Mesendoderm (in vitro differentiated cells): ENCODE results near the gene SMIM1.

Source experiments
- DNase-seq: peaks from one replicate; pipeline ENCODE4 v3.0.0; 2013
- H2AK5ac ChIP-seq: 2 replicates; pipeline ENCODE4 v1.6.1; 2013; ENCODE audit warnings: low read length, inconsistent platforms
- H2BK120ac ChIP-seq: 2 replicates; pipeline ENCODE4 v1.6.1; 2013; ENCODE audit warnings: low read depth, mild to moderate bottlenecking, low read length, moderate library complexity, mixed read lengths
- H2BK15ac ChIP-seq: replicated peaks from 2 replicates; pipeline ENCODE4 v1.6.1; 2013; ENCODE audit warnings: low read depth, mild to moderate bottlenecking, moderate library complexity
- H2BK5ac ChIP-seq: 2 replicates; pipeline ENCODE4 v1.6.1; 2013; ENCODE audit warnings: low read length, inconsistent platforms
- H3K18ac ChIP-seq: 2 replicates; pipeline ENCODE4 v1.6.1; 2013; ENCODE audit warnings: mild to moderate bottlenecking, low read length, mixed read lengths
- H3K23ac ChIP-seq: one replicate; pipeline ENCODE4 v1.6.1; 2013; ENCODE audit warnings: low read length
- H3K27ac ChIP-seq: 2 replicates; pipeline ENCODE4 v1.5.1; 2013; ENCODE audit warnings: low read depth, mild to moderate bottlenecking, inconsistent platforms, low read length, moderate library complexity
- H3K27me3 ChIP-seq: 2 replicates; pipeline ENCODE4 v1.6.1; 2013; ENCODE audit warnings: low read length, control low read depth, mild to moderate bottlenecking, inconsistent platforms; ENCODE audit not compliant: insufficient read depth, poor library complexity
- H3K36me3 ChIP-seq: 2 replicates; pipeline ENCODE4 v1.6.1; 2013; ENCODE audit warnings: low read length, inconsistent platforms; ENCODE audit not compliant: control insufficient read depth, insufficient read depth
- H3K4ac ChIP-seq: one replicate; pipeline ENCODE4 v1.6.1; 2013; ENCODE audit warnings: low read depth, mild to moderate bottlenecking, low read length, moderate library complexity
- H3K4me1 ChIP-seq: 2 replicates; pipeline ENCODE4 v1.6.1; 2013; ENCODE audit warnings: low read depth, low read length, inconsistent platforms; ENCODE audit not compliant: control insufficient read depth
- H3K4me2 ChIP-seq: 2 replicates; pipeline ENCODE4 v1.6.1; 2013; ENCODE audit warnings: low read length
- H3K4me3 ChIP-seq: 2 replicates; pipeline ENCODE4 v1.5.1; 2013; ENCODE audit warnings: mild to moderate bottlenecking, low read length
- H3K56ac ChIP-seq: one replicate; pipeline ENCODE4 v1.6.1; 2013; ENCODE audit warnings: low read length
- H3K79me1 ChIP-seq: 2 replicates; pipeline ENCODE4 v1.6.1; 2013; ENCODE audit warnings: low read length, inconsistent platforms
- H3K79me2 ChIP-seq: 2 replicates; pipeline ENCODE4 v1.6.1; 2013; ENCODE audit warnings: mild to moderate bottlenecking, low read length; ENCODE audit not compliant: control insufficient read depth, insufficient read depth
- H3K9ac ChIP-seq: 2 replicates; pipeline ENCODE4 v1.6.1; 2013; ENCODE audit warnings: low read length, inconsistent platforms
- H4K5ac ChIP-seq: one replicate; pipeline ENCODE4 v1.6.1; 2013; ENCODE audit warnings: low read length
- H4K8ac ChIP-seq: one replicate; pipeline ENCODE4 v1.6.1; 2013; ENCODE audit warnings: low read depth, mild to moderate bottlenecking, control low read depth, low read length, moderate library complexity
- WGBS: extraction: QIAGEN DNeasy Blood & Tissue Kit; methylation state at CpG from one replicate; pipeline ENCODE4 v1.1.7; 2013; ENCODE audit warnings: low lambda C conversion rate, missing lambda C conversion rate; ENCODE audit not compliant: insufficient coverage; ENCODE audit errors: extremely low coverage; 5-methylcytosine and 5-hydroxymethylcytosine counted together

Gene SMIM1

DNA sequence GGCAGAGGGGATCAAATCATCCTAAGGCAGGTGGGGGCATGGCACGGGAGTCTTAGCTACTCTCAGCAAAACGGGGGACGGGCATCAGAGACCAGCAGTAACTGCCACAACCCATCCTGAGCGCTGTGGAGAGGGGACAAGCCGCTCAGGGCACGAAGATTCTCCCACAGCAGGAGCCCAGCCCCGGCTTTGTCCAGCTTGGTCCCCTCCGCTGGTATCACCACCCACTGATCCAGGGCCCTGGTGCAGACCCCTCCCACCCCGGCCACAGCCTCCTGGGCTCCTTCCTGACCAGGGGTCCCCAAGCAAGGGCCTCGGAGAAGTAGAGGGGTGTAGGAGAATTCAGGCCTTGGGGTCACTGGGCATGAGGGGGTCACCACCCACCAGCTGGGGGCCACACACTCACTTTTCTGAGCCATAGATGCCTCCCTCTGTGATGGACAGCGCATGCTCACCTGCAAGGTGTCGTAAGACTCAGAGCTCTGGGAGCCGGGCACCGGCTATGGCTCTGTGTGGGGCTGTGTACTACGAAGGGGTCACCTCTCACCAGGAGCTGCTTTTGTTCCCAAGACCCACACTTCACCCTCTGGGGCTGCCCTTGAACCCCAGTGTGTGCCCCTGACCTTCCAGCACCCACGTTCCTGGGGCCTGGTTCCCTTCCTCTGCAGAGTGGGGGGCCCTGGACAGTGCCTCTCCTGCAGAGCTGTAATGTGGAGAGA is 2.3 kb upstream of the SMIM1 start:
- Histone ChIP-seq H3K79me1 (no peaks in the 10 kb centered on the region), H3K56ac (no peak overlapping the region), H4K8ac (no peak overlapping the region), H3K9ac (no peak overlapping the region), H3K36me3 (no peaks in the 10 kb centered on the region), H3K4ac (no peak overlapping the region), H3K27ac (no peak overlapping the region), H3K79me2 (no peaks in the 10 kb centered on the region), H3K4me1 (no peaks in the 10 kb centered on the region), H3K4me3 (no peak overlapping the region), H3K18ac (no peak overlapping the region), H2BK120ac (no peak overlapping the region), H3K27me3 (no peaks in the 10 kb centered on the region), H4K5ac (no peak overlapping the region), H3K23ac (no peak overlapping the region), H2BK5ac (no peak overlapping the region), H2AK5ac (no peak overlapping the region), H2BK15ac (no peak overlapping the region), H3K4me2 (no peak overlapping the region)
- no peak for DNase-seq
- no CpG with 5 or more reads among the region's 16 CpGs for whole genome bisulfite sequencing

DNA sequence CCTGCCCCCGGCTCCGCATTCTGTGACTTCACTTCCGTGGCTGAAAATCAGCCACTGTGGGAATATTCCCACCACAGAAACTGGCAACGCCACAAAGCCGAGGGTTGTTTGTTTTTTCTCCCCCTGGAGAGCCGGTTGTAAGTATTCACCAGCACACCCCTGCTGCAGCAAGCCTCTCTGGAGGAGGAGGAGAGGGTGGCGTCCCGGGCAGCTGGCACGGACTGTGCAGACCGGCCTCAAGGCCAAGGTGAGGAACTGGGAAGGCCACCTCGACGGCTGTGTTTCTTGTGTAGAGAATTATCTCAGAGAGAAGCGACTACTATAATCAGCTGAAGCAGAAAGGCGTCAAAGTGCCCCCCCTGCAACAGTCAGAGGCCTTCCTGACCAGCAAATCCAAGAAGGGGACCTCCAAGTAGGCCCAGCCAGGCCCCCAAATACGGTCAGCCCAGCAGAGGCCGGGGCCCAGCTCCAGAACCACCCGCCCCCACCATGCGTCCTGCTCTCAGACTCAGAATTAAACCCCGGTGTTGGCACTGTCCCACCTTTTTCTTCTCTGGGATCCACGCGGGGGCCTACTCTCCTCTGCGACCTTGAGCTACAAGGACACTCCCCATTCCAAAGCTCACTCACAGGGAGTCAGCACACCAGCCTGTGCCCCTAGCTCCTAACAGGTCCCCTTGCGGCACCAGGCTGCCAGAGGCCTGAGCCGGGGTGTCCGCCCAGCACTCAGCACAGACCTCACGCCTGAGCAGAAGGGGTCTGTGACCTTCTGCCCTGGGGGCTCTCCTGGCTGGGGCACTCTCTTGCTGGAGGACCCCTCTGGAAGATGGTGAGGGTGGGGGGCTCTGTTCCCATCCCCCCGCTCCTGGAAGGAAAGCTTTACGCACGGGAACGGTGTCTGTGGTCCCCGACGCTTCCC is 1.2 kb upstream of the SMIM1 start:
- Histone ChIP-seq H3K79me1 (no peaks in the 10 kb centered on the region), H3K18ac (no peak overlapping the region)

DNA sequence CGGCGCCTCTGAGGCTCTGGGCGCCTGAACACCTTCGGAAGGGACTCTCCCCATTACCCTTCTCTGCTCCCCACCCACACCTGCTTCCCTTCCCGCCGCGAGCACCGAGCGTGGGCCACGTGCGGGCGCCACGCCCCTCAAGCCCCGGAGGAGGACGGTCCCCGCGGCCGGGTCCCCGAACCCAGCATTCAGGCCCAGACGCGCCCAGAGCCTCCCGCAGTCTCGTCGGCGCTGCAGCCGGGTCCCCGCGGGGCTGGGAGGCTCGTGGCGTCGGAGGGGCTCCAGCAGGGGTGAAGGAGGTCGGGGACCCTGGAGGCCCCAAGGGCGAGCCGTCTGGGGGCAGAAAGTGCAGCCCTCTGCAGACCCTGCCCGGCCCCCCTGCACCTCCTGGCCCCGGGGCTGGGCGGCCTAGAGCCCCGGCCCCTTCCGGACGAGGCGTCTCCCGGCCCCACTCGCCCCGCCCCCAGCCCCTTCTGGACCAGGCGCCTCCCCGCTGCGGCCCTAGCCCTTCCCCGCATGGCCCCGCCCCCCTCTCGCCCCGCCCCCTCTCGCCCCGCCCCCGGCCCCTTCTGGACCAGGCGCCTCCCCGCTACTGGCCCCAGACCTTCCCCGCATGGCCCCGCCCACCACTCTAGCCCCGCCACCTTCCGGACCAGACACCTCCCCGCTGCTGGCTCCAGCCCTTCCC is 378 bp upstream of the SMIM1 start:
- no peak overlapping the region for H2BK120ac ChIP-seq
- WGBS, result no CpG with 5 or more reads among the region's 61 CpGs
- no peaks in the 10 kb centered on the region for H3K4me1 ChIP-seq

More for the DNA sequence above, 1.2 kb upstream of the SMIM1 start:
- Histone ChIP-seq H4K8ac (no peak overlapping the region), H4K5ac (no peak overlapping the region), H3K4me2 (peak overlapping the region; percentile 11), H2BK120ac (no peak overlapping the region), H3K4ac (no peak overlapping the region), H2AK5ac (no peak overlapping the region), H3K4me3 (no peak overlapping the region), H3K4me1 (no peaks in the 10 kb centered on the region), H3K56ac (peak overlapping the region; percentile 69), H2BK5ac (no peak overlapping the region), H3K27ac (no peak overlapping the region), H2BK15ac (no peak overlapping the region), H3K9ac (peak overlapping the region; percentile 42), H3K79me2 (no peaks in the 10 kb centered on the region), H3K27me3 (no peaks in the 10 kb centered on the region), H3K36me3 (no peaks in the 10 kb centered on the region), H3K23ac (no peak overlapping the region)
- DNase-seq, result peak; percentile 32
- no CpG with 5 or more reads among the region's 32 CpGs for WGBS

DNA sequence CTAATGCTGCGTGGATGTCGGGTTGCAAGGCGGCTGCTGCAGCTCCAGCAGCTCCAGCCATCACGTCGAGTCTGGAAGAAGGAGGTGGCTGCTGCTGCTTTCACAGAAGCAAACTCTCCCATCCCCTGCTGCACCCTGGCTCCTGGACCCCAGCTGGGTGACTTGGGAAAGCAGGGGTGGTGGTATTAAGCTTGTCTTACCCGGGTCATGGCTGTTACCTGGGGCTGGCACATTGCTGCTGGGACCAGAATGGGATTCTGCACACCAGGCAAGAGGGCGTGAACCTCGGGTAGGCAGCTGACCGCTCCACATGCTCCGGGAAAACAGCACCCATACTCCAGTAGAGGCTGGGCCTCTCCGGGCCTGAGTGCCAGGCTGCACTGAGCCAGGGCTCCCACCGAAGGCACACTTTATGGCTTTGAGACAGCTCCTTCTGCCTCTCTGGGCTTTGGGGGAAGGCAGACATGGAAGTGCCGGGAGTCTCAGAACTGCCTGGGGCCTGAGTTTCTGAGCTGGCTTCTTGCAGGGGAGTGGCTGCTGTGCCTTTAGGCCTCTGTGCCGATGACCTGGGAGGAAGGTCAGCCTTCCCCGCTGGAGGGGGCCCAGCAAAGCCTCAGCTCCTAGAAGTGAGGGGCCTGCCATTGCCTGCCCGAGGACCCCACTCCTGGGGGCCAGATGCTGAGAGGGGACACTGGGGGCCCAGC is 1.2 kb downstream of the SMIM1 start:
- Histone ChIP-seq H3K27ac (no peak overlapping the region), H4K8ac (no peak overlapping the region), H4K5ac (no peak overlapping the region), H2AK5ac (no peak overlapping the region), H3K79me2 (no peaks in the 10 kb centered on the region), H3K4me1 (no peaks in the 10 kb centered on the region), H2BK15ac (no peak overlapping the region), H3K23ac (no peak overlapping the region), H3K18ac (no peak overlapping the region), H3K9ac (no peak overlapping the region), H3K4ac (no peak overlapping the region), H3K4me3 (no peak overlapping the region), H3K27me3 (no peaks in the 10 kb centered on the region), H3K36me3 (no peaks in the 10 kb centered on the region), H3K56ac (no peak overlapping the region), H3K4me2 (no peak overlapping the region), H3K79me1 (no peaks in the 10 kb centered on the region), H2BK5ac (no peak overlapping the region), H2BK120ac (no peak overlapping the region)
- no CpG with 5 or more reads among the region's 16 CpGs for WGBS
- no peak for DNase-seq

More for the DNA sequence above, 378 bp upstream of the SMIM1 start:
- Histone ChIP-seq H3K18ac (peak overlapping the region; percentile 35), H3K27ac (no peak overlapping the region), H3K23ac (no peak overlapping the region), H4K5ac (no peak overlapping the region), H4K8ac (no peak overlapping the region), H3K79me1 (no peaks in the 10 kb centered on the region), H3K4ac (peak overlapping the region; percentile 83), H3K56ac (peak overlapping the region; percentile 69), H3K4me2 (peak overlapping the region; percentile 11), H3K36me3 (no peaks in the 10 kb centered on the region), H3K27me3 (no peaks in the 10 kb centered on the region), H2BK5ac (no peak overlapping the region), H2AK5ac (no peak overlapping the region), H2BK15ac (no peak overlapping the region), H3K79me2 (no peaks in the 10 kb centered on the region), H3K9ac (peak overlapping the region; percentile 42), H3K4me3 (peak overlapping the region; percentile 32)
- peak; percentile 94 for DNase-seq

DNA sequence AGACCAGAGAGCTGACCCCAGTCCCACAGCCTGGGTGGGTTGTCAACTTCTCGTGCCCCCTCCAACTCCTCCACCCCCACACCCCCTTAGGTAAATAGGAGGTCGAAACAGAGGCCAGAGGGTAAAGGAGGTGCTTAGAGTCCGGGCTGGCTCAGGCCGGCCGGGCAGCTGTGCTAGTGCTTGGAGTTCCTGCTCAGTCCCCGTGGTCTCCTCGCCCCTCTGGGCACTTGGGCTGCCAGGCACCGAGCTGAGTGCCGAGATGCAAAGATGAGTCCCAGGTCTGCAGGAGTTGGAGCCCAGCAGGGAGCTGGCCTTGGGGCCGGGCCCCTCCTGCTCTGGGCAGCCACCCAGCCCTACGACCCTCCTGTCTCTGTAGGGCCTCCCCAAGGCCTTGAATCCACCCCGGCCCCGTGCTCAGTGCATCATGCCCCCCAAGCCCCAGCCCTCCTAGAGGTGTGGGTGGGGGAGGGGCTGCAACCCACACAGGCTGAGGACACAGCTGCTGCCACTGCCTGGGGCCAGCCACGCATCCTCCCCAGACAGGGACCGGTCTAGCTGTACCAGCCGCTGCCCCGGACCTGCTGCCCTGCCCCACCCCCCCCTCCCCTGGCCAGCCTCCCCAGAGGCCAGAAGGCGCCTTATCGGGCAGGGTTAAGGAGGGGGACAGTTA is 1.9 kb downstream of the SMIM1 start:
- Histone ChIP-seq H3K56ac (no peak overlapping the region), H4K5ac (no peak overlapping the region), H3K18ac (no peak overlapping the region), H3K79me1 (no peaks in the 10 kb centered on the region), H2BK5ac (no peak overlapping the region), H3K4me3 (no peak overlapping the region), H3K36me3 (no peaks in the 10 kb centered on the region), H3K27ac (no peak overlapping the region), H2AK5ac (no peak overlapping the region), H3K27me3 (no peaks in the 10 kb centered on the region), H3K23ac (no peak overlapping the region), H4K8ac (no peak overlapping the region), H3K4me1 (no peaks in the 10 kb centered on the region), H3K4me2 (no peak overlapping the region), H3K9ac (no peak overlapping the region), H2BK120ac (no peak overlapping the region), H2BK15ac (no peak overlapping the region), H3K4ac (no peak overlapping the region), H3K79me2 (no peaks in the 10 kb centered on the region)
- no CpG with 5 or more reads among the region's 19 CpGs for WGBS
- no peak for DNase-seq
